NCI-H1105 treated with DMSO at 0.1 percent for 48 hours (cell line): ENCODE measurements around the gene VSTM4.

ENCODE experiments used
- DNase-seq: peaks from one replicate; lab custom pipeline; 2025; lab: John Stamatoyannopoulos, UW

Gene VSTM4, protein sequence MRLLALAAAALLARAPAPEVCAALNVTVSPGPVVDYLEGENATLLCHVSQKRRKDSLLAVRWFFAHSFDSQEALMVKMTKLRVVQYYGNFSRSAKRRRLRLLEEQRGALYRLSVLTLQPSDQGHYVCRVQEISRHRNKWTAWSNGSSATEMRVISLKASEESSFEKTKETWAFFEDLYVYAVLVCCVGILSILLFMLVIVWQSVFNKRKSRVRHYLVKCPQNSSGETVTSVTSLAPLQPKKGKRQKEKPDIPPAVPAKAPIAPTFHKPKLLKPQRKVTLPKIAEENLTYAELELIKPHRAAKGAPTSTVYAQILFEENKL

DNA sequence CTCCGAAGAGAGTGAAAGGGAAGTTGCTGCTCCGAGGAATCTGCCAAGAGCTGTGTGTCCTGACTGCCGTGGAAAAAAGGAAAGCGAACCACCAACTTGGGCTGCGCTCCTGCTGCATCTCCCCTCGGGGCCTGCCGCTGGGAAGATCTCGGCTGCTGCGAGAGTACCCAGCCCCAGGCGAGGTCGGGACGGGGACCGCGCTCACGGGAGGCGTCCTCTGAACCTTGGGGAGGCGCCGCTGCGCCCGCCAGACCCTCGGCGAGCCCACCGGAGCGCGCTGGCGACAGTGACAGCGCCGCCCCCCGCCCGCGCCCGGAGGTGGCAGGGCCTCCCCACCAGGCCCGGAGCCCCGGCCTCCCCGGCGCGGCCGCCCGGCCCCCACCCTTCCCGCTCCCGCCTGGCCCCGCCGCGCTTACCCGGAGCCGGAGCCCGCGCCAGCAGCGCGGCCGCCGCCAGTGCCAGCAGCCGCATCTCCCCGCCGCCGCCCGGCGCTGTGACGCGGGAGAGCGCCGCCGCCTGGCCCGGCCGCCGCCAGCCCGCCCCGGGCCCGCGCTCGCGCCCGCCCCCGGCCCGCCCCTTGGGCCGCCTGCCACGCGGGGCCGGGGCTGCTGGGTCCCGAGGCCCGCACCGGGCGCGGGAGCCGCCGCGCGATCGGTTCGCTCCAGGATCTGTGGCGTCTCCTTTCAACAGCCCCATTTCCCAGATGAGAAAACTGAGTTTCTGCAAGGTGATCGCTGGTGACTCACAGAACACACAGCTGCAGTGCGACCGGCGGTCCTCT lies at the start of gene VSTM4:
TSS of gene VSTM4 (minus strand) at position 508 of the 781 bp plus-strand sequence. CDS start at position 471, 37 bp downstream.
- DNase-seq = no peak

DNA sequence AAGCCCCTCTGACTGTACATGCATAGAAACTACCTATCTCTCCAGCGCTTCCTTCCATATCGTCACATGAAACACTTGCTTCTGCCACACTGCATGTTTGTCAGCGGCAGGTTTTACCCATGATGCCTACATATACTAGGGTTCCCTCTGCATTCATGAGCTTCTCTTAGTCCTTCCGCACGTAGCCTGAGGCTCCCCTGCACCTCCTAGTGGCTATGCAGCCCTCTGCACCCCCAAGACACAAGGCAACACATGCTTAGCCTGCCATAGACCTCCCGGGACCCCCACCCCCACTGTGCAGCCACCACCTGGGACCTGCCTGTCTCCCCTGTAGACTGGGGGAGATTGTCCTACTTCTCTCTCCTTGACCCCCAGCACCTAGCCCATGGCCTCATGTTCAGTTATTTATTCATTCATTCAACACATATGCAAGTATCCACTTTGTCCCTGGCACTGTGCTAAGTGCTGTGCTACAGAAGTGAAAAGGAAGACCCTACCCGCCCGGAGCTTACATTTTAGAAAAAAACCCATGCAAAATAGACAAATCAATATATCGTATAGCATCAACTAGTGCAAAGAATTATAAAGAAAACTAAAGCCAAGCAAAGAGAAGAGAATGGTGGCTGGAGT lies 49.4 kb upstream of the VSTM4 start:
- no peak for DNase-seq

DNA sequence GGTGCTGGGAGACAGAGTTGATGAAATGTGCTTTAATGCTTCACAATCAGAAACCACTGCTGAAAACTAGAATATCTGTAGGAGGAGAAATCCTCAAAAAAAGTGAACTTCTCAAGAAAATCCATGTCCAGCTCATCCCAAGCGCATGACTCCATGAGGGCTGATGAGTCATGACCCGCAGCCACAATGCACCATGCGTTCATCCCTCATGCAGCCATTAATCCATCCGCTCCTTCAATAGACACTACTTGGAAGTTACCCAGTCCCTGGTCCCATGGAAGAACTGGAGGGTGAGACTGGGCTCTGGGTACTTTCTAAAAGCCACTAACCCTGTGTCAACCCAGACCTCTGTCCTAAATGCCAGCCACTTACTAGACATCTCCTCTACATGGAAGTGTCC lies 48.4 kb upstream of the VSTM4 start:
- no peak for DNase-seq

DNA sequence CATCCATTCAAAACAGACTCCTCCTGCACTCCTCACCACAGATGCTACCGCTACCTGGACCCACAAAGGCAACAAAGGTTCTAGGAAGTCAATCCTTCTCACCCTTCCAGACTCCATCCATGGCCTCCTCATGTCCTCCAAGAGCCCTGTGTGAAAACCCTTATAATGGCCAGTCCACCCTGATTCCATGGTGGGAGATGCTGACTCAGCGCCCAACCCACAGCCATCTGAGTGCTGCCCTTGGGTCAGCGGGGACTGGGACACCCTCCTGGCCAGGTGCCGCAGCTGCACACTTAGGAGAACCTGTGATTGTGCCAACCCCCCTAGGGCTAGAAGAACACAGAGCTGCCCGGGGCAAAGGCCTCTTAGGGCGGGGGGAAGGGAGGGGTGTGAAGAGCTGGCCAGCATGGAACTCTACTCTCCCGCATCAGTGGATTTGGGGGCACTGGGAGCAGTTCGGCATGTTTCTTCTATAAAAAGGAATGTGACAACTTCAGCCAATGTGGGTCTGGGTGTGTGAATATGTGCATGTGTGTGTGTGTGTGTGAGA lies 47.5 kb upstream of the VSTM4 start:
- DNase-seq = no peak

DNA sequence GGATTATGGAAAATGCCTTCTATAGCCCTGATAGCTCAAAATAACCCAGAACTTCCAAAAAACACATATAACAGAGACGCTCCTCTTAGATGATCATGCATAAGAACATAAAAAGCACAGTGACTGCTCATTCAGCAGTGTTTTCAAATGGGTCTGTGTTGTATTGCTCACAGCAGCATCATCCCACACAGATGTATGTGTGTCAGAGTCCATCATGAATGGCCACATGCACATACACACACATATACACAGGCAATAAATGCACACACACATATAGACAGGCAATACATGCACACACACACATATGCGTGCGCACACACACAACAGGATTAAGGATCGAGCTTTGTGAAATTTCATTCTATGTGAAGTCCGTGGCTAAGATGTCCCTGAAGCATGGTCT lies 46.7 kb upstream of the VSTM4 start:
- no peak for DNase-seq

DNA sequence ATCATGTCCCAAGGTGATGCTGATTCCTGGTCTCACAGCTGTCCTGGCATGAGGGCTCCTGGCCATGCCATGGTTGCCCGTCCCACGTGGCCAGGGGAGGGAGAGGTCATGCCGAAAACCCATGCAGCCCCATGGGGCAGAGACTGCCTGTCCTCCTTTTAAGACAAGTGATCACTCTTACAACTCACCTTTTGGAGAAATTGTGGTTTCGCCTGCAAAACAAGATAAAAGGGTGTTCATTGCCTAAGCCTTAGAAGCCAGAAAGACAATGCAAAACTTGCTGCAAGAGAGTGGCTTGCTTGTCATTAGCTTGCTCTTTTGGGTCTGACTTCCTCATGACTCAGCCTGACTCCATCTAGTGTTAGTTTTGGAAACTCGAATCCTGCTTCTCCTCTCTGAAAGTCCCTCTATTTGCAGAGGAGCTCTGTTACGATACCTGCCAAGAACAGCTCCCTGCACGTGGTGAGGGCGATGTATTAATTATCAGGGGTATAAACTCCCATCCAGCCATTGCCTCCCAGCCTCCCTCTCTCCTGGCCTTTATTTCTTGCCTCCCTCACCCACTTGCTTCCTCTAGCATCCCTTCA lies 46.2 kb upstream of the VSTM4 start:
- DNase-seq = no peak

DNA sequence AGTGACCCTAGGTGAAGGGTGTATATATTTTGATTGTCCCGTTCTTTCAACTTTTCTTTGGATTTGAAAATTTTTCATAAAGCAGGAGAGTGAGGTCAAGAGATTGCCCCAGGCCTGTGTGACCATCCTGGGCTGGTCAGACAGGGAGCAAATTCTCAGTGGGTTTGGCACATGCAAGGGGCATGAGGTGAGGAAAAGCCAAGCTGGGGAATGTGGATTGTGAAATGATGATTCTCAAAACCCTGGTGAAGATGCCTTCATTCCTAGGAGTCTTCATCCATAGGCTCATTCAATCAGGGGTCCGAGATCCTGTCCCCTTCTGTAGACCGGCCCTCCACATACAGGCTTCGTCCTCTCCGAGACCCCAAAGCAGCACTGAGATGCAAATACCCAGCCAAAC lies 45.5 kb upstream of the VSTM4 start:
- DNase-seq = no peak

DNA sequence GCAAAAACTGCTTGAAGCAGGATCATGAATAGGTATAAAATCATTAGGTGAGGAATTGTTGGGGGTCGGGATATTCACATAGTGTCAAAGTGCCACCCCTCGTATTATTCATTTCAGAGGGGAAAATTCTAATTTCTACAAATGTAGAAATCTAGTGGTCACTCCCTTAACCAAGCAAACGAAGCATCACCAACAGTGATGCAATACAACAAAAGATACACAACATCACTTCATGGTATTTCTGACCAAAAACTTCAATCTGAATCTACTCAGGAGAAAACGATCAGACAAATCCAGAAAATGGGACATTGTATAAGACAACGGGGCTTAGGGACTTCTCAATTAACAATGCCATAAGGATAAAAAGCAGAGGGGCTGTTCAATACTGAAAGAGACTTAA lies 44.8 kb upstream of the VSTM4 start:
- DNase-seq = no peak

DNA sequence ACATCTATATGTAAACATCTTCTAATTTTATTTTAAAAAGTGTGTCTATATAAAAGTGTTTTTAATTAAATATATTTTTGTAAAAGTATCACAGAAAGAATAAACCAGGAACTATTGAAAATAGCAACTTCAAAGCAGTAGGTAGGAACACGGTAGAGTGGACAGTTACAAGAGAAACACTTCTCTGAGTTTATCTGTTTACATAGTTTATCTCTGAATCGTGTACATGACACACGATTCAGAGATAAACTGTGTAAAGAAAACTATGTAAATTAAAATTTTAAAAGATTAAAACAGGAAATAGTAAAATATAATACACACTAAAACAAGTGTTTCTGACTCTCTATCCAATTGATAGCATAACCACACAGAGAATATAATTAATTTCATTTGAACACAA lies 43.6 kb upstream of the VSTM4 start:
- no peak for DNase-seq

DNA sequence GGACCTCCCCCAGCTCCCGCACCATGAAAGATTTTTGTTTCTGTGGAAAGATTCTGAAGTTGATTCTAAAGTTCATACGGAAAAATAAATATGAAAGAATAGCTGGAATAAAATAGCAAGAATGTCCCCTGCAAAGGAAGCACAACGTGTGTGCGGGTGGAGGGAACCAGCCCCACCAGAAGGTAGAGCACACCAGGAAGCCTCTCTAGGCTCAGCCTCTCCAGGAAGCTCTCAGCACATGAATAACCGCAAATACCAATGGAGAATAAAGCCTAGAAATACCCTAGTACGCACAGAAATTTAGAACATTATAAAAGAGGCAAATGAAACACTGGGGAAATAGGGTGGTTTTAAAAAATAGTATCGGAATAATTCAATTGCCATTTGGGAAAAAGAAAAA lies 43.1 kb upstream of the VSTM4 start:
- no peak for DNase-seq

DNA sequence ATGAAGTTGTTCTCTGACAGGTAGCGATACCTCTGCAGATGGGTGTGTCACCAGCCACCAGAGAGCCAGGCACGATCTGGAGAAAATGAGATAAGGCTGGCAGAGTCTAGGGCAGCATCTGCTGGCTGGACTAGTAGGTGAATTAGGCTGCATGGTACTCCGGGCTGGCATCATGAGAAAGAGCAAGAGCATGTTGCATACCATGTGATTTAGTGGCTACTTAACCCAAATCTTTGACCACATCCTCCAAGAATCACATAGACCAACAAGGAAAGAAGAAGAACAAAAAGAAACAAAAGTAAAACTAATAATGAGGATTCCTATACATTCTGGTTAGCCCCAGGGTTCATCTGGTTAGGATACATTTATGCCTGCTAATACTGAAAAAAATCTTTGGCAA lies 41.9 kb upstream of the VSTM4 start:
- DNase-seq = no peak

DNA sequence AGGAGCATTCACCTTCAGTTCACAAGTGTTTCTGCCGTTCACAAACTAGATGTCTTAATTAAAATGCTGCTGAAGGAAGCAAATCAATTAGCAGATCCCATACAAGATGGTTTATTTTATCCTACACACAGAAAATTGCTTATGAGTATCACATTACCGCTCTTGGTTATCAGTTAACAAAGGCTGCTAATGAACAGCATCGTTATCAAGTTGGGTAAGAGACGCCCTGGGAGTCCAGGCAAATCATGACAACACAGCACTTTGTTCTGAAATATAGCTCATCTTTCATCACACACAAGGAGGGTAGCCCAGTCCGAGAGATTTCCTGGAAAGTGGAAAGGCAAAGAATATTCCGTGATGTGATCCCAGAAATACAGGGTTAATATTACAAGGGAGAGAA lies 39.3 kb upstream of the VSTM4 start:
- no peak for DNase-seq

DNA sequence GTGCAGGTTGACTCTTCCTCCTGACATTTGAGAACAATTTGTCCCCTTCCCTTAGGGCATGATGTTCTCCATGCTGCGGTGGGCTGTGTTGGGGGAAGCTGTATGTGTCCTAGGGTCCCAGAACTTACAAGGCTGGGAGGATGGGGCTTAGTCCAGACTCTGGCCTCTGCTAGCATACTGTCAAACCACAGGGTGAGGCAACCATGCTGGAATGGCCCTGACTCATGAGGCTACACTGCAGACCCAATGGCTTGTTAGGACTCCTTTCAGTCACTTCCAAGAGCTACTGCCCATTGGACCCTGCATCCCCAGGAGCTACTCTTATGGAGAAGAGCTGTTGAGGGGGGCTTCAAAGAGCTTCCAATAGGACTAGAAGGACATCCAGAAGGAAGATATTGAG lies 38.6 kb upstream of the VSTM4 start:
- no peak for DNase-seq

DNA sequence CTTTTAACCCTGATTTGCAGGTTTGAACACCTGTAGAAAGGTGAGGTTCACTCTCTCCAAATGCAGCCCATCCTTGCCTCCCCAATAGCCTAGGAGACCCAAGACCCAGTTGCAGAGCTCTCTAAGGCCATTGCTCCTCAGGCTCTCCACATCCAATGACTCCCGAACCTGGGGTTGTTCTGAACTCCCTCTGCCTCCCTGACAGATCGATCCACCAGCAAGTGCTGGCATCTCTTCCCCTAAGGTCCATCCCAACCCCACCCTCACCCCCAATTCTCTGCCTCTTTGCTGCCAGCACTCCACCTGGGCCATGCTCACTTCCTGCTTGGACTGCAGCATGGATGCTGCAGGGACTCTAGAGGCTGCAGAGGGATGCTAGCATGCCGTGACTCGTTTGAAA lies 37.8 kb upstream of the VSTM4 start:
- DNase-seq = no peak

DNA sequence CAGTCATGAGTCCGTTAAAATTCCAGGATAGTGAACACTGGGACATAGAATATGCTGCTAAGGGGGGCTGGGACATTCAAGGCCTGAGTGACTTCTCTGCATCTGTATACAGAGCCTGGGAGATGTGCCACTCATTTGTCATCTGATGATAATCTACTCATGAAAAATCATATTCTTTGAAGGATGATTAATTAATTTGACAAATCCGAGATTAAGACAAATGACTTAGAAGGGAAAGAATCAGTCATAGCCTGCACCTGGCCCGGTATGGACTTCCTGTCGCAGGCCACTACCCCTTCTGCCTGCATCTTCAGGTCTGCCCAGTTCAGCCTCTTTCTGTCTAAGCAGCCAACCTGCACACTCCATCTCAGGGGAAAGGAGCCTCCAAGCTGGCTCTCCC lies 37.3 kb upstream of the VSTM4 start:
- no peak for DNase-seq

DNA sequence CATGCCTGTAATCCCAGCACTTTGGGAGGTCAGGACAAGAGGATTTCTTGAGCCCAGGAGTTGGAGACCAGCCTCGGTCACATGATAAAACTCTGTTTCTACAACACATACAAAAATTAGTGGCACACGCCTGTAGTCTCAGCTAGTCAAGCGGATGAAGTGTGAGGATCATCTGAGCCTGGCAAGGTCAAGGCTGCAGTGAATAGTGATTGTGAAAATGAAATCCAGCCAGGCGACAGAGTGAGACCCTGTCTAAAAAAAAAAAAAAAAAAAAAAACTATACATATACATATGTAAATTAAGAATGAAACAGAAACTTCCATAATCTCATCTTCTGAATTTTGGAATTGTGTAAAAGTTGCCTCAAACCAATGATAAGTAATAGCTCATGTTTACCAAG lies 36.7 kb upstream of the VSTM4 start:
- no peak for DNase-seq

DNA sequence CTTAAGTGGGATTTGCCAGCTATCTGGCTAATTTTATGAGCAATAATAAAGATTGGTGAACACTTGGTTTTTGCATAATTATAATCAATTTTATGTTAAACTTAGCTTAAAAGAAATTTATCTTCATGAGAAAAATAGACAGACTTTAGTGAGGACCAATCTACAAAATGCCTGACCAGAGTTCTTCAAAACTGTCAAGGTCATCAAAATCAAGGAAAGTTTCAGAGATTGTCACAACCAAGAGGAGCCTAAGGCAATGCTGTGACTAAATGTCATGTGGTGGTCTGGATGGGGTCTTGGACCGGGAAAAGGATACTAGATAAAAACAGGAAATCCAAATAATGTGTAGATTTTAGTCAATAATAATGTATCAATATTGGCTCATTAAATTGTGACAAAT lies 36.2 kb upstream of the VSTM4 start:
- DNase-seq = no peak

DNA sequence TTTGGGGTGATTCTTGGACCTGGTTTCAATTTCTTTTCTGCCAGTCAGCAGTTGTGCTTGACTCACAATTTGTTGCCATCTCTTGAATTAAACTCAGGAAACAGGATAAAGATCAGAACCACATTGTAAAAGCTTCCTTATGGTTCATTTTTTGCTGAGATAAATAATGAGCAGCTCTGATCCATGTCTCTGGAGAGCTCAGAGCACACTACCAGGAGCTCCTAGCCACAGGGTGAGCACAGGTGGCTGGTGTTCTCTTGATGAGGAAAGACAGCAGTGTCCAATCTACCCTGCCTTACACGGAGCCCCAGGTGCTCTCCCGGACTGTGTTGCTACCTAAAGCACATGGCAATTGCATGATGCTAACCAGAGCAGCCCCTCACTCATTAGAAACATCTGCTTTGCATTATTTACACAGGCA lies 35.7 kb upstream of the VSTM4 start:
- no peak for DNase-seq

DNA sequence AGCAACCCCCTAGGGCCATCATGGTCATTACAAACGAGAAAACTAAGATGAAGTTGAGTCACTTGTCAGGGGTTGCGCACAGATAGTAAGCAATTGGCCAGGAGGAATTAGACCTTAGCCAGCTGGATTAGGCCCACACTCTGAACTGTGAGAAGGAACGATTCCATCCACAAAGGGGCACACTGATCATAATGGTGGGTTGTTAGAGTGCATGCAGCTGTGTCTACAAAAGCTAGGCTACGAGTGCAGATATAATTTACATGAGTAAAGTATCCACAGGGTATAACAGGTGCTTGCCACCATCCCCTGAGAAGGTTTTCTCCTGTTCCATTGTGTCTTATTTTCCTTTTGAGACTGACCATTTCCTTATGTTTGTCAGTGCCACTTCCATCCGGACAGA lies 35.1 kb upstream of the VSTM4 start:
- no peak for DNase-seq

DNA sequence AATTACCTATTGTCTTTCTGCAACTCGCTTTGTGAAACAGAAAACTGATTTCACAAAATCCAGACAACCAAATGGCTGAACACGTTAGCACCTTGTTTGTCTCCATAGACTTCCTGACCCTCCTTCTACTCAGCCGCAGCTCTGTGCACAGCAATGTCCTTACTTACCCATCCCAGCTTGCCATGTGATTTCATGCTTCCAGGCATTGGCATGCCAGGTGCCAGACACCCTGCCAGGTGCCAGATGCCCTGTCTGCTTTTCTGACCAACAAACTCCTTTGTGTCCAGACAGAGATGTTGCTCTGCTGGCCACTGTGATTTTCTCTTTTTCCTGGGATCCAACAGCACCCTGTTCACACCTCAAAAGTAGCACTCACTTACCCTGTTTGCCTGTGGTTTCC lies 34.6 kb upstream of the VSTM4 start:
- DNase-seq = no peak

DNA sequence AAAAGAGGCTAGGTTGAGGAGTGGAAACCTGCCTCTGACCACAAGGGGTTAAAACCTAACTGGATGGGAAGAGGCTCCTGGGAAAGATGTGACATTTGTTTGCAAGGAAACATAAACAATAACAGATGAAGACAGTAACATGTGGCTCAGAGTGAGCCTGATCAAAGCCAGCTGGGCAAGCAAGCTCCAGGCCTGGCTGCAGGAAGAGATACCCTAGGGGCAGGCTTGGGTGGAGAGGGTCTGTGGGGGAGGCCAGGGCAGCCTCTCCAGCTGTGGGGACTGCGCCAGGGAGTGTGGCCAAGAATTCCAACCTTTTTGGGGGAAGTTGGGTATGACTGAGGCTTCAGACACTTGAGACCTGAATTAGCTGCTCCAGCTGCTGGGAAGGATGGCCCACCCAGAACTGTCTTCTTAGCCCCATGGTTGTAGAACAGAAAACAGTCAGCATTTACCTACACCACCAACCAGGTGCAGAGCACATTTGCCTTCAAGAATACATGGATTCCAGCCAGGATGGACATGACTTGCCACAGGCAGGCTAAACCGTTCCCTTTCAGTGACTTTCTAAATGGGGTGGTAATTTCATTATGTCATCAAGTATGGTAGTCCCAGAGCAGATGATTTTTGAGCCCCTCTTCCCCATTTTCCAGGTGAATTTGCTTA lies 28.9 kb upstream of the VSTM4 start:
- no peak for DNase-seq

DNA sequence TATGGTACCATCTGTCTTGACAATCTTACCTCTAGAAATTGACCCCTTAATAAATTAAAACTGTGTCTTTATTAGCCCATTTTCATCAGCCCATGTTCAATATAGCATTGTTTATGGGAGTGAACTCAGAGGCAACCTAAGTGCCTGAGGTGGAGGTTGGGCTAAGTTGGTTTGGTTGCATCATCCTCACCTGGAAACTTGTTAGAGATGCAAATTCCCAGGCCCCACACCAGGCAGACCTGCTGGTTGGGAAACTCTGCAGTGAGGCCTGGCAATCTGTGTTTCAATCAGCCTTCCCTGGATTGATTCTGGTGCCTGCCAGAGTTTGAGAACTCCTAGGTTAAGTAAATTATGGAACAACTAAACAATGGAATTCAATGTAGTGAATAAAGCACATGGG lies 27.9 kb upstream of the VSTM4 start:
- no peak for DNase-seq
